GM23338 (cell line): ENCODE data around the gene SMAD3. TPM values are rescaled to one million over a fixed set of nuclear protein-coding genes. Genes with fewer than 3 reads are reported as not detected.
A peak's percentile ranks its signal among the peaks of the same experiment; 100 is the strongest.

Experiments used
- ATAC-seq: fragments of 200-7000 bp; cut with Tn5 transposase; 3 replicates; pipeline ENCODE4 v1.9.1; 2020
- DNase-seq: peaks from one replicate; pipeline ENCODE4 v3.0.0-alpha.2; 2015; ENCODE audit warnings: low spot score
- H2AFZ ChIP-seq: fragments of 200-600 bp; sonication (generic); 2 replicates; pipeline ENCODE4 v1.8.0; 2016; ENCODE audit warnings: antibody characterized with exemption, mild to moderate bottlenecking, moderate library complexity
- H3F3A ChIP-seq: fragments of 200-600 bp; sonication (generic); replicated peaks from 2 replicates; pipeline ENCODE4 v1.8.0; 2017; ENCODE audit warnings: antibody characterized with exemption, mixed run types, low read depth
- H3K27ac ChIP-seq: fragments of 200-600 bp; sonication (generic); 2 replicates; pipeline ENCODE4 v1.6.1; 2016; ENCODE audit warnings: low read depth
- H3K27me3 ChIP-seq: fragments of 200-600 bp; sonication (generic); 2 replicates; pipeline ENCODE4 v1.8.0; 2016; ENCODE audit warnings: mild to moderate bottlenecking, mixed run types, moderate library complexity; ENCODE audit not compliant: insufficient read depth
- H3K36me3 ChIP-seq: fragments of 200-600 bp; sonication (generic); 2 replicates; pipeline ENCODE4 v1.8.0; 2016; ENCODE audit warnings: mild to moderate bottlenecking; ENCODE audit not compliant: insufficient read depth
- H3K4me1 ChIP-seq: fragments of 200-600 bp; sonication (generic); 2 replicates; pipeline ENCODE4 v1.8.0; 2016; ENCODE audit warnings: mild to moderate bottlenecking, moderate library complexity; ENCODE audit not compliant: insufficient read depth
- H3K4me2 ChIP-seq: fragments of 200-600 bp; sonication (generic); 2 replicates; pipeline ENCODE4 v1.7.1; 2017; ENCODE audit warnings: mixed run types
- H3K4me3 ChIP-seq: fragments of 200-600 bp; sonication (generic); 2 replicates; pipeline ENCODE4 v1.6.1; 2016; ENCODE audit warnings: mixed run types
- H3K79me2 ChIP-seq: fragments of 200-600 bp; sonication (generic); replicated peaks from 2 replicates; pipeline ENCODE4 v1.8.0; 2017; ENCODE audit warnings: mild to moderate bottlenecking; ENCODE audit not compliant: insufficient read depth
- H3K9me2 ChIP-seq: fragments of 200-600 bp; sonication (generic); 2 replicates; pipeline ENCODE4 v1.8.0; 2017; ENCODE audit not compliant: insufficient read depth
- H4K20me1 ChIP-seq: fragments of 200-600 bp; sonication (generic); replicated peaks from 2 replicates; pipeline ENCODE4 v1.8.0; 2017; ENCODE audit warnings: mild to moderate bottlenecking; ENCODE audit not compliant: insufficient read depth
- H3K27ac Mint-ChIP-seq: 2 replicates; pipeline ENCODE4 v1.8.0; 2020; ENCODE audit warnings: inconsistent platforms, mild to moderate bottlenecking, moderate library complexity, mixed read lengths
- H3K27me3 Mint-ChIP-seq: 3 replicates; pipeline ENCODE4 v1.8.0; 2022; ENCODE audit warnings: low read depth, mild to moderate bottlenecking, moderate library complexity, mixed read lengths, inconsistent platforms; ENCODE audit not compliant: insufficient read depth, poor library complexity
- H3K36me3 Mint-ChIP-seq: 3 replicates; pipeline ENCODE4 v1.8.0; 2021; ENCODE audit warnings: low read depth, mild to moderate bottlenecking, inconsistent platforms, moderate library complexity, mixed read lengths
- H3K4me1 Mint-ChIP-seq: 3 replicates; pipeline ENCODE4 v1.8.0; 2020; ENCODE audit warnings: mild to moderate bottlenecking, inconsistent platforms, mixed read lengths
- H3K4me3 Mint-ChIP-seq: 3 replicates; pipeline ENCODE4 v1.8.0; 2021; ENCODE audit warnings: moderate library complexity, mild to moderate bottlenecking, inconsistent platforms, mixed read lengths
- H3K9me3 Mint-ChIP-seq: 3 replicates; pipeline ENCODE4 v1.8.0; 2020; ENCODE audit warnings: moderate library complexity, mild to moderate bottlenecking, inconsistent platforms, mixed read lengths
- CREB1 ChIP-seq: fragments of 250-450 bp; sonication (Bioruptor Pico); IDR thresholded peaks from 2 replicates; pipeline ENCODE4 v1.5.0; 2020; ENCODE audit warnings: low read depth, mild to moderate bottlenecking, moderate library complexity
- ETS1 ChIP-seq: IDR thresholded peaks from 2 replicates; pipeline ENCODE4 v1.6.1; 2016; ENCODE audit warnings: antibody characterized with exemption
- NANOG ChIP-seq: IDR thresholded peaks from 2 replicates; pipeline ENCODE4 v1.6.1; 2016; ENCODE audit warnings: antibody characterized with exemption, borderline replicate concordance
- POLR2AphosphoS5 ChIP-seq: IDR thresholded peaks from 2 replicates; pipeline ENCODE4 v1.6.1; 2016; ENCODE audit warnings: antibody characterized with exemption, low read depth
- REST ChIP-seq: IDR thresholded peaks from one replicate; pipeline ENCODE4 v1.6.1; 2018; ENCODE audit warnings: antibody characterized with exemption; ENCODE audit not compliant: unreplicated experiment
- ZNF331 ChIP-seq: fragments of 250-450 bp; sonication (Bioruptor Pico); IDR thresholded peaks from 2 replicates; pipeline ENCODE4 v1.5.0; 2020; ENCODE audit warnings: low read depth, mild to moderate bottlenecking, moderate library complexity
- ZNF462 ChIP-seq: fragments of 250-450 bp; sonication (Bioruptor Pico); IDR thresholded peaks from 2 replicates; pipeline ENCODE4 v1.5.0; 2020; ENCODE audit warnings: mild to moderate bottlenecking, moderate library complexity
- long read RNA-seq: library from polyadenylated mRNA; unstranded; transcript quantifications from one replicate; pipeline ENCODE4 v2.0.0, GENCODE V29; 2020; ENCODE audit not compliant: unreplicated experiment
- polyA plus RNA-seq: library from polyadenylated mRNA; unstranded; fragments of >200 nt; fragmentation: Nextera tagmentation; extraction: Ambion mirVana; gene quantifications from 2 replicates; pipeline ENCODE4 v1.2.1, GENCODE V29; 2016
- total RNA-seq: library from RNA; depleted of rRNA; stranded (reverse); fragments of >200 nt; shearing (Covaris generic); gene quantifications from 2 replicates; pipeline ENCODE4 v1.2.3, GENCODE V29; 2014; rRNA removed
- TF ChIP-seq, protein P1 (sequence below), 2 experiments: fragments of 200-600 bp in 1 of 2; sonication (generic) in 1 of 2; conservative IDR thresholded peaks; 2 replicates each; pipeline versions ENCODE4 v1.5.1 to v1.6.1; 2016 to 2017; ENCODE audit warnings: antibody characterized with exemption in 2 of 2, low read depth in 2 of 2, mild to moderate bottlenecking in 2 of 2, moderate library complexity in 1 of 2

Gene SMAD3
- 9.0 and 11.6 TPM in 2 replicates for total RNA-seq
- polyA plus RNA-seq, result 3.4 and 4.9 TPM in 2 replicates
- long read RNA-seq, full-length matches to known transcripts, result 1 of 10 reads
- long read RNA-seq, partial matches to known transcripts, result 4 of 10 reads
- long read RNA-seq, other reads (novel, unspliced or antisense), result 5 of 10 reads

- Histone ChIP-seq H3K4me2 (peak within 1 kb of the TSS; percentile 76), H3K9me2 (no peaks in the 10 kb centered on the region), H4K20me1 (peaks cover 6% of the 10 kb centered on the region), H3K27me3 (peaks cover 70% of the 10 kb centered on the region), H3K4me3 (peak within 1 kb of the TSS; percentile 93), H3K79me2 (peaks cover 43% of the 10 kb centered on the region), H2AFZ (peak within 1 kb of the TSS; percentile 78), H3K36me3 (no peaks in the 10 kb centered on the region), H3K27ac (peak within 1 kb of the TSS; percentile 12), H3K4me1 (peaks cover 30% of the 10 kb centered on the region), H3F3A (peaks cover 5% of the 10 kb centered on the region)
- H3K36me3 Mint-ChIP-seq, result no peaks in the 10 kb centered on the region
- H3K27ac Mint-ChIP-seq, result peak within 1 kb of the TSS; percentile 5; the same call in 1 of the 2 replicates
- ATAC-seq (peak; percentile 41), DNase-seq (peak; percentile 89)
- H3K4me3 Mint-ChIP-seq, result peak within 1 kb of the TSS; percentile 95
- H3K27me3 Mint-ChIP-seq, result peaks cover 61% of the 10 kb centered on the region
- no peaks in the 10 kb centered on the region; the same call in 2 of the 3 replicates for H3K9me3 Mint-ChIP-seq
- peaks cover 45% of the 10 kb centered on the region for H3K4me1 Mint-ChIP-seq
- TF ChIP-seq, protein P1, sequence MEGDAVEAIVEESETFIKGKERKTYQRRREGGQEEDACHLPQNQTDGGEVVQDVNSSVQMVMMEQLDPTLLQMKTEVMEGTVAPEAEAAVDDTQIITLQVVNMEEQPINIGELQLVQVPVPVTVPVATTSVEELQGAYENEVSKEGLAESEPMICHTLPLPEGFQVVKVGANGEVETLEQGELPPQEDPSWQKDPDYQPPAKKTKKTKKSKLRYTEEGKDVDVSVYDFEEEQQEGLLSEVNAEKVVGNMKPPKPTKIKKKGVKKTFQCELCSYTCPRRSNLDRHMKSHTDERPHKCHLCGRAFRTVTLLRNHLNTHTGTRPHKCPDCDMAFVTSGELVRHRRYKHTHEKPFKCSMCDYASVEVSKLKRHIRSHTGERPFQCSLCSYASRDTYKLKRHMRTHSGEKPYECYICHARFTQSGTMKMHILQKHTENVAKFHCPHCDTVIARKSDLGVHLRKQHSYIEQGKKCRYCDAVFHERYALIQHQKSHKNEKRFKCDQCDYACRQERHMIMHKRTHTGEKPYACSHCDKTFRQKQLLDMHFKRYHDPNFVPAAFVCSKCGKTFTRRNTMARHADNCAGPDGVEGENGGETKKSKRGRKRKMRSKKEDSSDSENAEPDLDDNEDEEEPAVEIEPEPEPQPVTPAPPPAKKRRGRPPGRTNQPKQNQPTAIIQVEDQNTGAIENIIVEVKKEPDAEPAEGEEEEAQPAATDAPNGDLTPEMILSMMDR (conservative IDR thresholded peaks at IDR 0.05; ENCODE audit: low read depth in 2 of 2), result no peak
- TF ChIP-seq POLR2AphosphoS5, result peak; percentile 54
Observed at GRCh38 chr15:67065531-67066005, at the start of gene SMAD3. SMAD3 (plus strand) TSS chr15:67065602; CDS start chr15:67066155, 553 bp downstream.

GRCh38 chr15:67017311-67017710, 48.1 kb upstream of the SMAD3 start:
- Mint-ChIP-seq H3K27me3 (peaks cover 14% of the 10 kb centered on the region), H3K27ac (no peak overlapping the region), H3K4me3 (no peak overlapping the region), H3K36me3 (no peaks in the 10 kb centered on the region), H3K9me3 (no peaks in the 10 kb centered on the region; the same call in 1 of the 3 replicates), H3K4me1 (peaks cover 23% of the 10 kb centered on the region)
- H3K27ac ChIP-seq, result no peak overlapping the region
- no peak for DNase-seq
- H3F3A ChIP-seq, result no peaks in the 10 kb centered on the region
- no peak for ATAC-seq
- H2AFZ ChIP-seq, result no peak overlapping the region
- no peak overlapping the region for H3K4me2 ChIP-seq
- H4K20me1 ChIP-seq, result no peaks in the 10 kb centered on the region
- H3K4me1 ChIP-seq, result peaks cover 11% of the 10 kb centered on the region; the same call in 1 of the 2 replicates
- H3K4me3 ChIP-seq, result no peak overlapping the region
- H3K9me2 ChIP-seq, result 0 out of 2 replicates have a peak, but pooled peaks cover 4% of the 10 kb centered on the region
- no peaks in the 10 kb centered on the region for H3K27me3 ChIP-seq
- H3K36me3 ChIP-seq, result no peaks in the 10 kb centered on the region
- no peaks in the 10 kb centered on the region for H3K79me2 ChIP-seq
- no peak for TF ChIP-seq NANOG
- TF ChIP-seq REST, result no peak
- TF ChIP-seq ZNF462, result no peak
- no peak for TF ChIP-seq CREB1 (CRISPR knock-in tag)
- TF ChIP-seq ETS1, result no peak
- no peak for TF ChIP-seq ZNF331 (CRISPR knock-in tag)
